ENCODE measurements around the gene LYRM2. TPM values are rescaled to one million over a fixed set of nuclear protein-coding genes. Genes with fewer than 3 reads are reported as not detected.

The LYRM2 gene
- total RNA-seq, 1 donor from 2014 or later, result 25.9 TPM

GRCh38 chr6:89596056-89596455, 42.5 kb downstream of the LYRM2 start:
- DNase-seq (ENCODE audit: low spot score), result no peak

- no peak for DNase-seq (ENCODE audit: low spot score)
These were observed 46.8 kb downstream of the LYRM2 start for GRCh38 chr6:89591745-89592144.

GRCh38 chr6:89590133-89590532, 48.4 kb downstream of the LYRM2 start:
- DNase-seq (ENCODE audit: low spot score), result no peak

- DNase-seq (ENCODE audit: low spot score), result no peak
These were observed 49.1 kb downstream of the LYRM2 start for GRCh38 chr6:89589297-89590025.

- no peak for DNase-seq (ENCODE audit: low spot score)
These were observed 53.4 kb downstream of the LYRM2 start for GRCh38 chr6:89585154-89585553.

- no peak for DNase-seq (ENCODE audit: low spot score)
These were observed 54.0 kb downstream of the LYRM2 start for GRCh38 chr6:89584539-89584938.

GRCh38 chr6:89583559-89583958, 55.0 kb downstream of the LYRM2 start:
- no peak for DNase-seq (ENCODE audit: low spot score)

- no peak for DNase-seq (ENCODE audit: low spot score)
These were observed 55.8 kb downstream of the LYRM2 start for GRCh38 chr6:89582669-89583325.

- no peak for DNase-seq (ENCODE audit: low spot score)
These were observed 56.9 kb downstream of the LYRM2 start for GRCh38 chr6:89581689-89582088.

GRCh38 chr6:89580997-89581666, 57.4 kb downstream of the LYRM2 start:
- DNase-seq (ENCODE audit: low spot score), result no peak

- DNase-seq (ENCODE audit: low spot score), result no peak
These were observed 63.0 kb downstream of the LYRM2 start for GRCh38 chr6:89575562-89575960.

GRCh38 chr6:89574910-89575561, 63.5 kb downstream of the LYRM2 start:
- no peak for DNase-seq (ENCODE audit: low spot score)

GRCh38 chr6:89567630-89568390, 70.7 kb downstream of the LYRM2 start:
- DNase-seq (ENCODE audit: low spot score), result no peak

- no peak for DNase-seq (ENCODE audit: low spot score)
These were observed 71.5 kb downstream of the LYRM2 start for GRCh38 chr6:89566930-89567629.

GRCh38 chr6:89566008-89566800, 72.3 kb downstream of the LYRM2 start:
- DNase-seq (ENCODE audit: low spot score), result no peak

- no peak for DNase-seq (ENCODE audit: low spot score)
These were observed 73.7 kb downstream of the LYRM2 start for GRCh38 chr6:89564752-89565427.

GRCh38 chr6:89563866-89564265, 74.7 kb downstream of the LYRM2 start:
- DNase-seq (ENCODE audit: low spot score), result no peak

GRCh38 chr6:89562093-89562973, 76.2 kb downstream of the LYRM2 start:
- no peak for DNase-seq (ENCODE audit: low spot score)
